Vagina (tissue), 2 donors: ENCODE results near the gene SCN2A.

ENCODE experiments used
- CTCF ChIP-seq, 3 experiments: fragments of 450-650 bp in 2 of 3; fragments of 200-600 bp in 1 of 3; sonication (generic) in 1 of 3; IDR thresholded peaks; one replicate each; pipeline ENCODE4 v1.5.1; 2017 to 2019; ENCODE audit warnings: antibody characterized with exemption in 3 of 3, mild to moderate bottlenecking in 2 of 3, moderate library complexity in 2 of 3
- POLR2A ChIP-seq, 2 donors: fragments of 450-650 bp; IDR thresholded peaks; one replicate each; pipeline ENCODE4 v1.6.1; 2017; ENCODE audit warnings: antibody characterized with exemption in 2 of 2, mild to moderate bottlenecking in 2 of 2, moderate library complexity in 2 of 2

DNA sequence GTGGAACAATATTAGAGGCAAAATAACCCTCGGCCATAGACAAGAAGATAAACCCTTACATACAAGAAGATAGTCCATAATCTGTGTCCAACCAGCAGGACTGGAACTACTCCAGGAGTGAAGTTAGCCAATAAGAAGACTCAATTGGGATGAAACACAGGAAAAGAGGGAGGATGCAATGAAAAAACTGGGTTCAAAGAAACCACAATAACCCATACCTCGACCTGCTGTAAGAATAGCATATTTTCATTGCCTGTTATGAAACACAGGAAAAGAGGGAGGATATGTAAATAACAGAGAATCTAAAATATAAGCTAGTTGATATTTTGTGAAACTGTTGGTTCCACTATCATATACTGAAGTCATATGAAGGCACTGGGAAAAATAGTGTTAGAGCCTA lies 143.1 kb downstream of the SCN2A start:
- no peak for TF ChIP-seq CTCF (IDR thresholded peaks at IDR 0.05)
- no peak for TF ChIP-seq POLR2A (IDR thresholded peaks at IDR 0.05)
